ENCODE measurements around the gene INPP4B. TPM values are rescaled to one million over a fixed set of nuclear protein-coding genes. Genes with fewer than 3 reads are reported as not detected.

Gene INPP4B
- total RNA-seq, 1 experiment from 2014 or later: 53.7 TPM

DNA sequence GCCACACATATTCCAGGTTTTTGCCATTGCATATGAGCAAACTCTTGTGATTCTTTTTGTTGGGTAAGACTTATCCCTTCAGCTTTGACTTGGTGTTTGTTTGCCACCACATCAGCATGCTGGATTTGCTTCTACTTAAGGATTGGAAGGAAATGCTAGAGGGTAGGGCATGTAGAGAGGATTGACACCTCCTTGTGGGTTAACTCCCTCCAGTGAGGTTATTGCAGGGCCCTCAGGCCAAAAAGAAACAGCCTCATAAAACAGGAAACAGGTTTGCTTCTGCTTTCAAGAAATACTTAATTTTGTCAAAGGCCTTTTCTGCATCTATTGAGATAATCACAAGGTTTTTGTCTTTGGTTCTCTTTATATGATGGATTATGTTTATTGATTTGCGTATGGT is 15.2 kb upstream of the INPP4B start:
- Histone ChIP-seq H3K27ac (no peak overlapping the region), H3K4me2 (no peak overlapping the region), H3K9me3 (ENCODE audit: insufficient read depth, low read depth) (no peaks in the 10 kb centered on the region), H2AFZ (no peak overlapping the region), H4K20me1 (ENCODE audit: insufficient read depth) (no peaks in the 10 kb centered on the region), H3K27me3 (ENCODE audit: insufficient read depth, low read depth) (no peaks in the 10 kb centered on the region), H3K4me3 (no peak overlapping the region), H3K9me2 (ENCODE audit: insufficient read depth) (no peaks in the 10 kb centered on the region), H3F3A (ENCODE audit: insufficient read depth, low read depth) (no peaks in the 10 kb centered on the region), H3K36me3 (ENCODE audit: low read depth) (no peaks in the 10 kb centered on the region), H3K79me2 (ENCODE audit: low read depth) (no peaks in the 10 kb centered on the region), H3K4me1 (replicated peaks; ENCODE audit: insufficient read depth) (no peaks in the 10 kb centered on the region)
- no peak for DNase-seq
- BruUV-seq (replicated peaks): no TSS peak
- ChIA-PET CTCF (no interaction called here), POLR2A (ENCODE audit: unreplicated experiment) (no interaction called here)
- intact Hi-C loops (cut with micrococcal nuclease; ENCODE audit: unreplicated experiment): no loop called here
- TF ChIP-seq EZH2 (IDR thresholded peaks at IDR 0.05; ENCODE audit: low read depth) (no peak), CTCF (conservative IDR thresholded peaks at IDR 0.05) (no peak)

GRCh38 chr4:142858965-142859364 is 12.9 kb upstream of the INPP4B start:
- no peaks in the 10 kb centered on the region for H3K27me3 ChIP-seq (ENCODE audit: insufficient read depth, low read depth)
- intact Hi-C loops (cut with micrococcal nuclease; ENCODE audit: unreplicated experiment): no loop called here
- no peaks in the 10 kb centered on the region for H3K79me2 ChIP-seq (ENCODE audit: low read depth)
- H3K36me3 ChIP-seq (ENCODE audit: low read depth): no peaks in the 10 kb centered on the region
- H3K4me2 ChIP-seq: no peak overlapping the region
- H3K9me3 ChIP-seq (ENCODE audit: insufficient read depth, low read depth): no peaks in the 10 kb centered on the region
- CTCF ChIA-PET: no interaction called here
- POLR2A ChIA-PET (ENCODE audit: unreplicated experiment): no interaction called here
- H4K20me1 ChIP-seq (ENCODE audit: insufficient read depth): no peaks in the 10 kb centered on the region
- no peak overlapping the region for H3K27ac ChIP-seq
- no peak for DNase-seq
- no peak overlapping the region for H2AFZ ChIP-seq
- BruUV-seq (replicated peaks): no TSS peak
- no peaks in the 10 kb centered on the region for H3K9me2 ChIP-seq (ENCODE audit: insufficient read depth)
- TF ChIP-seq EZH2 (IDR thresholded peaks at IDR 0.05; ENCODE audit: low read depth) (no peak), CTCF (conservative IDR thresholded peaks at IDR 0.05) (no peak)
- no peak overlapping the region for H3K4me3 ChIP-seq
- no peaks in the 10 kb centered on the region for H3K4me1 ChIP-seq (replicated peaks; ENCODE audit: insufficient read depth)
- no peaks in the 10 kb centered on the region for H3F3A ChIP-seq (ENCODE audit: insufficient read depth, low read depth)

DNA sequence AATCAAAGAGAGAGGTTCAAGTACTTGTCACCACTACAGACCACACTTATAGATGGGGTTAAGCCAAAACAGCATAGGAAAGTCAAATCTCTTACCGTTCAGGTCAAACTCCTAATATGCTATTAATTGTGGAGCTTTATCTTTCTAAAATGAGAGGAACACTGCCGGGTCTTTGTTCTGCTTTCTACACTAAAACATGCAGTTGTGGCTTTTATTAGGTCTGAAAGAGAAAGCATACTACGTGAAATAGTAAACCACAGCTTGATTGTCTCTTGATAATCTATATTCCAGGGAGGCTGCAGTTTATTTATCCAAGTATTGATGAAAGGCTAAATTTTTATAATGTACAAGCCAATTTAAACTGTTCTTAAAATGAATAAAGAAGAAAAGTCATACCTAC is 12.3 kb upstream of the INPP4B start:
- Histone ChIP-seq H3K9me3 (ENCODE audit: insufficient read depth, low read depth) (no peaks in the 10 kb centered on the region), H3K4me1 (replicated peaks; ENCODE audit: insufficient read depth) (no peaks in the 10 kb centered on the region), H3K27me3 (ENCODE audit: insufficient read depth, low read depth) (no peaks in the 10 kb centered on the region), H2AFZ (no peak overlapping the region), H3K4me2 (no peak overlapping the region), H4K20me1 (ENCODE audit: insufficient read depth) (no peaks in the 10 kb centered on the region), H3K4me3 (no peak overlapping the region), H3K9me2 (ENCODE audit: insufficient read depth) (no peaks in the 10 kb centered on the region), H3K36me3 (ENCODE audit: low read depth) (no peaks in the 10 kb centered on the region), H3K79me2 (ENCODE audit: low read depth) (no peaks in the 10 kb centered on the region), H3F3A (ENCODE audit: insufficient read depth, low read depth) (no peaks in the 10 kb centered on the region), H3K27ac (no peak overlapping the region)
- CTCF ChIA-PET: no interaction called here
- TF ChIP-seq EZH2 (IDR thresholded peaks at IDR 0.05; ENCODE audit: low read depth) (no peak), CTCF (conservative IDR thresholded peaks at IDR 0.05) (no peak)
- POLR2A ChIA-PET (ENCODE audit: unreplicated experiment): no interaction called here
- DNase-seq: no peak
- intact Hi-C loops (cut with micrococcal nuclease; ENCODE audit: unreplicated experiment): no loop called here
- no TSS peak for BruUV-seq (replicated peaks)
